Activated T-cell treated with anti-CD3 and anti-CD28 coated beads, Interleukin-2, amount 50 U/mL, for 1 hour (primary cell): Measurements from ENCODE around the gene SEC14L1.
A peak's percentile ranks its signal among the peaks of the same experiment; 100 is the strongest.

ENCODE experiments used
- DNase-seq: peaks from one replicate; pipeline ENCODE4 v3.0.0-alpha.2; 2020

SEC14L1 gene

GRCh38 chr17:77116371-77116860 lies 24.4 kb upstream of the SEC14L1 start:
- DNase-seq: no peak

DNA sequence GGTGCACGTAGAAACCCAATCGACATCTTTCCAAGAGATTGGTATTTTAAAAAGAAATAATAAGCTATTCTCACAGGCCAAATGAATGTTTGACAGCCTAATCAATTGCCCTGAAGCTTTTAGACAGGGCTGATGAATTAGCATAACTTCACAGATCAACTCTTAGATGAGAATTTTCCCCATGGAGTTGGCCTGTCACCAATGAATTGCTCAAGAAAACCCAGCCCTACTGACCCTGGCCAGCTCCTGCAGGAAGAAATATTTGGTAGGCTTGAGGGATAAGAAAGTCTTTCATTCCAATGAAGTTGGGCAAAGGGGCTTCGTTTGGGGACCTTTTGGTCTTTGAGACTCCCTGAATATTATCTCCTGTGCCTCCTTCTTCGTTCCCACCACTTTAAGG lies 23.4 kb upstream of the SEC14L1 start:
- no peak for DNase-seq

- no peak for DNase-seq
Observed at GRCh38 chr17:77118251-77118928, 22.4 kb upstream of the SEC14L1 start.

DNA sequence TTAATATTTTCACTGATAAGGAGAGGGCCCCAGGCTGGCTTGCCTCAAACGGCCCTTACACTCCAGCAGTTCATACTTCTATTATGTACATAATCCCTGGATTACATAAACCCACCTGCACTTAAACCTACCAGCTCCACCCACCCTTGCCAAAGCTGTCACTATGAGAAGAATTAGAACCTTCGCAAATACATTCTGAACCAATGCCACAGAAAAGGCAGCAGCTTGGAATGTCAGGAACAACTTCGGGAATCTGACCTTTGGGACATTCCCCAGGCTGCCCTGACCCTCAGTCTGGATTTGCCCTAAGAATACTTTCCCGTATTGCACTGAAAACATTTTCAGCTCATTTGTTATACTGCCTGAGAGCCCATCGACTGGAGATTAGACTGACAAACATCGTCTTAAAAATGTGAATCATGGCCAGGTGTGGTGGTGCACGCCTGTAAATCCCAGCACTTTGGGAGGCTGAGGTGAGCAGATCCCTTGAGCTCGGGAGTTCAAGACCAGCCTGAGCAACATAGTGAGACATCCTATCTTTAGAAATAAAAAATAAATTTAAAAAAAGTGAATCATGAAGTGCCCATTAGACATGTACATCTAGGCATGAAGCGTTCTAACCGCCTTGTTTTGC lies 21.0 kb upstream of the SEC14L1 start:
- no peak for DNase-seq

DNA sequence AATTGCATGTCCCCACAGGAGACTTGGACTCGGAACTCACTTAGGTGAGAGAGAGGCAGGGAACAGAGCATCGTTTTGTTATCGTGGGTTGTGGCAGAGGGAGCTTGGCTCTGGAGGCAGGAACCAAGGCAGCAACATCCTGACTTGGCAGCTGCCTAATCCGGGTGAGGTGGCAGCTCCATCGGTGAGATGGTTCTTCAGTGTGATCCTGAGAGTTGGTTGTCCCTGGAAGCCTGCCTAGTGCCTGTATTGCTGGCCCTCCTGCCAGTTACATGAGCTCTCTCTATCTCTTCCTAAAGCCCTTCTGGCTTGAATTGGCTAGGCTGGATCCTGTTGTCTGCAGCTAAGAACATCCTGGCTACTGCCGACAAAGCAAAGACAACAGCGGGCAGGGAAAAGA lies 19.9 kb upstream of the SEC14L1 start:
- DNase-seq: no peak

GRCh38 chr17:77124192-77124889 lies 16.4 kb upstream of the SEC14L1 start:
- DNase-seq: no peak

- DNase-seq: no peak
Observed at GRCh38 chr17:77125432-77125901, 15.3 kb upstream of the SEC14L1 start.

DNA sequence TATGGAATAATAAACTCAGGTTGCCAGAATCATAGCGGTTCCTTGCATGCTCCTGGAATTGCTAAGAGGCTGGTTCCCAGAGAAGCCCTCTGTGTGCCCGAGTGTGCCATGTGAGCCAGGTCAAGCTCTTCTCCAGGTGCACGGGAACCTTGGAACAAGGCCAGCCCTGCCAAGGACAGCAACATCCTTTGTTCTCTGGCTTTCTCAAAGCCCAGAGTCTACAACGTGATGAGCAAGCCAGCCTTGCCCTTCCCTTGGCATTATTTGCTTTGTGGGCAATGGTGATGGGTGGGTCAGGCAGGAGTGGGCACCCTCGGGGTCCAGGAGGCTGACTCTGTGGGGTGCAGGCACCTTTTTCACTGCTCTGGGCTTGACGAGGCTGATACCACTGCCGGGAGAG lies 14.2 kb upstream of the SEC14L1 start:
- no peak for DNase-seq

DNA sequence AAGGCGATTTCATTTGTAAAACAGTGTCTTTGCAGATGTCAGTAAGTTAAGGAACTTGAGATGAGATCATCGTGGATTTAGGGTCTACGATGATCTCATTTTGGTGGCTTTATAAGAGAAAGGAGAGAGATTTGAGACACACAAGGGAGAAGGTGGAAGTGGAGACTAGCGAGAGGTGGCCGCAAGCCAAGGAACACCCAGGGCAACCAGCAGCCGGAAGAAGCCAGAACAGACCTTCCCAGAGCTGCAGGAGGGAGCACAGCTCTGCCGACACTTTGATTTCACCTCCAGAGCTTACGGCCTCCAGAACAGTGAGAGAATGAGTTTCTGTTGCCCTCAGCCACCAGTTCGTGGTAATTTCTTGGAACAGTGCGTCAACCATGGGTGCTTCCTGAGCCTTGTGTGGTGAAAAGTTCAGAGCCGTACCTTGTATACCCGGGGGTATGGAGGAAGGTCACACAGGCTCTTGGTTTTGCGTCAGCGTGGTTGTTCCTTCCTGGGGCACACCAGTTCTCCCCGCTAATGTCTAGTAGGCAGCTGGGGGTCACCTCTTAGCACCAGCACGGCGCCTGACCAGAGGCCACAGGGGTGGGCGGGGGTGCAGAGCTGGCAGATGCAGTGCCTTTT lies 12.9 kb upstream of the SEC14L1 start:
- peak; percentile 73 for DNase-seq

GRCh38 chr17:77128896-77129567 lies 11.7 kb upstream of the SEC14L1 start:
- no peak for DNase-seq

DNA sequence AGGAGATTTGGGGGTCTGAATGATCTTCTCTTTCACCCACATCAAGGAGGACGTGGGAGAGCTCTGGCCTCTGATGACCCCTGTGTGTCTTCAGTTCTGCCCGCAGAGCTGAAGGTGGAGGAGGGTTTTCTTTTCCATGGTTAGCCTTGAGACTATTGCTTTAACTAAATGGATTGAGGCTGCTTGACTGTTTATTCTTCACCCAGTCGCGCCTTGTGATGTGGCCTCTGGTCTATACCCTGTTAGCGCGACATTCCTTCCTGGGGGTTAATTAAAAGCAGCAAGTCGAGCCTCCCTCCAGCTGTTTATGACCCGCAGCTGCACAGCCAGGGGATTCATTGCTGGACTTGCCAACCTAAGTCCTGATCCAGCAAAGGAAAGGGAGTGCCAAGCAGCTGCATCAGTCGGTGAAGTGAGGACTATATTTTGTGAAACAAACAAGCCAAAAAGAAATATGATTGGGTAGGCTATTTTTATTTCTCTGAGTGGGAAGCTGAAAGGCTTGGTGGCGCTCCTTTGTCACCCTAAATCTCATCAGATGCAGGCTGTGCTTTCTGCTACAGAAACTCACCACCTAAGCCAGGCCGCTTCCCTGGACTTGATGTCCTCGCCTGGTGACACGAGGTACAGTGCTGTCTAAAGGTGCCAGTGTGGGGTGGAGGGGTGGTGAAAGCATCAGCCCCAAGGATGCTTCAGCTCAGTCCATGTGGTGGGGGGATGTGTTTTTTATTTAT lies 11.0 kb upstream of the SEC14L1 start:
- DNase-seq: no peak

DNA sequence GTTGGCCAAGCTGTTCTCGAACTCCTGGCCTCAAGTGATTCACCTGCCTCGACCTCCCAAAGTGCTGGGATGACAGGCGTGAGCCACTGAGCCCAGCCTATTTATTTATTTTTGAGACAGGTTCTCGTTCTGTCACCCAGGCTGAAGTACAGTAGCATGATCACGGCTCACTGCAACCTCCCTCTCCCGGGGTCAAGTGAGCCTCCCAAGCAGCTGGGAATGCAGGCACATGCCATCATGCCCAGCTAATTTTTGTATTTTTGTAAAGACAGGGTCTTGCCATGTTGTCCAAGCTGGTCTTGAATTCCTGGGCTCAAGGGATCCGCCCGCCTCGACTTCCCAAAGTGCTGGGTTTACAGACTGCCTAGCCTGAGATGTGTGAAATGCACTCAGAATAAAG lies 10.2 kb upstream of the SEC14L1 start:
- DNase-seq: no peak

DNA sequence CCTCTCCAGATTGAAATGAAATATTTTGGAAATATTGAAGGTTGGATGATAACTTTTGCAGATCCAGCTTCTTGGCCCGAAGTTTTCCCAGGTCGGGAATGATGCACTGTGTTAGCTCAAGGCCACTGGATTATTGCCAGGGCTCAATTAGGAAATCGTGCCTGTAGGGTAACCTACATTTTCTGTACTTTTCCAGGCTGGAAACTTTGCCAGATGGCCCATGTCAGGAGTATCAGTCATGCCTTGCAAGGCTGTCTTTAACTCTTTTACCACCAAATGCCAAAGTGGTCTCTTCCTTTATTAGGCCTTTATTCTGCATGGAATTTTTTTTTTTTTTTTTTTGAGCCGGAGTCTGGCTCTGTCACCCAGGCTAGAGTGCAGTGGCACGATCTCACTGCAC lies 8.9 kb upstream of the SEC14L1 start:
- DNase-seq: no peak

- no peak for DNase-seq
Observed at GRCh38 chr17:77132411-77133086, 8.2 kb upstream of the SEC14L1 start.

- no peak for DNase-seq
Observed at GRCh38 chr17:77133087-77133638, 7.6 kb upstream of the SEC14L1 start.

GRCh38 chr17:77136420-77136767 lies 4.4 kb upstream of the SEC14L1 start:
- no peak for DNase-seq

DNA sequence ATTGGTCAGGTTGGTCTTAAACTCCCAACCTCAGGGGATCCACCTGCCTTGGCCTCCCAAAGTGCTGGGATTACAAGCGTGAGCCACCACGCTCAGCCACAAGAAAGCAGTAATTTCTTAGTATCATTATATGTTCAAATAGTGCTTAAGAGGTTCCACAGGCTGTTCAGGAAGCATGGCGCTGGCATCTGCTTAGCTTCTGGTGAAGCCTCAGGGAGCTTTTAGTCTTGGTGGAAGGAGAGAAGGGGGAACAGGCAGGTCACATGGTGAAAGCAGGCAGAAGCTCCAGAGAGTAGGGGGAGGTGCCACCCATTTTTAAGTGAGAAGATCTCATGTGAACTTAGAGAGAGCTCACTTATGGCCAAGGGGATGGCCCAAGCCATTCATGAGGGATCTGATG lies 3.7 kb upstream of the SEC14L1 start:
- DNase-seq: no peak

DNA sequence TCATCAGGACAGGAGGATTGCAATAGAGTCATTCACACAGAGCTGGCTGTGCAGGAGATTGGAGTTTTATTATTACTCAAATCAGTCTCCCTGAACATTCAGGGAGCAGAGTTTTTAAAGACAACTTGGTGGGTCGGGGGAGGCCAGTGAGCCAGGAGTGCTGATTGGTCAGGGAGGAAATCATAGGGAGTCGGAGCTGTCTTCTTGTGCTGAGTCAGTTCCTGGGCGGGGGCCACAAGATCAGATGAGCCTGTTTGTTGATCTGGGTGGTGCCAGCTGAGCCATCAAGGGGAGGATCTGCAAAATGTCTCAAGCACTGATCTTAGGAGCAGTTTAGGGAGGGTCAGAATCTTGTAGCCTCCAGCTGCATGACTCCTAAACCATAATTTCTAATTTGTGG lies 2.9 kb upstream of the SEC14L1 start:
- peak; percentile 43 for DNase-seq

GRCh38 chr17:77140166-77140877 lies 447 bp upstream of the SEC14L1 start:
- peak; percentile 99 for DNase-seq

DNA sequence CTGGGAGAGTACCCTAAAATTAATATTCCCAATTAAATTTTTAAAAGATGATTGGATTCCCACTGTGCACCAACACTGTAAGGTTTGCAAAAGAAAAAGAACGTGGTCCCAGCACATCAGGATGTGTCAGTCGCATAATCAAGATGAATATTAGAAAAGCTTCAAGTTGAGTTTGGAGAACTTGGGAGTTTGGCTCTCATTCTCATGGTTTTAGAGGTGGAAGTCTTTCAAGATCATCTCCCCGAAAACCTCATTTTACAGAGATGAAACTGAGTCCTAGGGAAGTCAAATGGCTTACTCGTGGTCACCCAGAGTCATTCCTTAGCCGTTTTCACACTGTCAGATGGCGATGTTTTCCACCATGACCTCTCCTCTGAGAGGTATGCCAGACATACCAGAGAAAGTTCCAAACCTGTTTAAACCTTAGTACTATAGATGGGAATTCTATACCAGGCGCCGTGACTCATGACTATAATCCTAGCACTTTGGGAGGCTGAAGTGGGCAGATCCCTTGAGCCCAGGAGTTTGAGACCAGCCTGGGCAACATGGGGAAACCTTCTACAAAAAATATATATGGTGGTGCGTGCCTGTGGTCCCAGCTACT lies 1.2 kb downstream of the SEC14L1 start:
- DNase-seq: no peak
